Activated CD4-positive, CD25-positive, alpha-beta regulatory T cell treated with anti-CD3 and anti-CD28 coated beads, Interleukin-2, amount 50 U/mL, for 24 hours (primary cell): Measurements from ENCODE around the gene TRPV2.

Experiments used
- ATAC-seq, 2 donors: fragments of 150-1000 bp; cut with Tn5 transposase; one replicate each; pipeline ENCODE4 v1.10.0; 2021; ENCODE audit warnings: mild to moderate bottlenecking in 1 of 2, moderate library complexity in 1 of 2

Gene TRPV2

GRCh38 chr17:16459271-16459670, 43.9 kb downstream of the TRPV2 start:
- no peak for ATAC-seq

- ATAC-seq: no peak
Observed at GRCh38 chr17:16459855-16460550, 44.6 kb downstream of the TRPV2 start.

- ATAC-seq: no peak
Observed at GRCh38 chr17:16460796-16461605, 45.6 kb downstream of the TRPV2 start.

- no peak for ATAC-seq
Observed at GRCh38 chr17:16461606-16461866, 46.2 kb downstream of the TRPV2 start.

GRCh38 chr17:16462070-16462864, 46.9 kb downstream of the TRPV2 start:
- ATAC-seq: no peak

- ATAC-seq: no peak
Observed at GRCh38 chr17:16463358-16464302, 48.3 kb downstream of the TRPV2 start.

GRCh38 chr17:16464303-16465051, 49.1 kb downstream of the TRPV2 start:
- ATAC-seq: no peak

GRCh38 chr17:16465052-16465312, 49.6 kb downstream of the TRPV2 start:
- no peak for ATAC-seq

GRCh38 chr17:16465861-16466338, 50.5 kb downstream of the TRPV2 start:
- no peak for ATAC-seq

GRCh38 chr17:16466407-16466806, 51.0 kb downstream of the TRPV2 start:
- ATAC-seq: no peak

GRCh38 chr17:16467044-16467443, 51.7 kb downstream of the TRPV2 start:
- ATAC-seq: no peak

- no peak for ATAC-seq
Observed at GRCh38 chr17:16467886-16468285, 52.5 kb downstream of the TRPV2 start.

- no peak for ATAC-seq
Observed at GRCh38 chr17:16468428-16468992, 53.1 kb downstream of the TRPV2 start.

- no peak for ATAC-seq
Observed at GRCh38 chr17:16470265-16470664, 54.9 kb downstream of the TRPV2 start.

GRCh38 chr17:16471295-16471694, 55.9 kb downstream of the TRPV2 start:
- no peak for ATAC-seq

- no peak for ATAC-seq
Observed at GRCh38 chr17:16472539-16472938, 57.2 kb downstream of the TRPV2 start.

- no peak for ATAC-seq
Observed at GRCh38 chr17:16473044-16474011, 58.0 kb downstream of the TRPV2 start.

GRCh38 chr17:16474012-16474725, 58.8 kb downstream of the TRPV2 start:
- ATAC-seq: no peak

- ATAC-seq: no peak
Observed at GRCh38 chr17:16475179-16475704, 59.9 kb downstream of the TRPV2 start.
